Kidney (tissue), 14 donors: Measurements from ENCODE around the gene FBXL17. TPM values are rescaled to one million over a fixed set of nuclear protein-coding genes. Genes with fewer than 3 reads are reported as not detected.

Experiments
- DNase-seq, 5 donors: peaks; one replicate each; pipeline ENCODE4 v3.0.0-alpha.2; 2013 to 2020
- FAIRE-seq: peaks from 2 replicates; lab custom pipeline; 2012; peaks lifted over from hg19 to GRCh38; lab: Jason Lieb, UNC
- H3K27ac ChIP-seq, 2 donors: one replicate each; pipeline ENCODE4 v1.7.0; 2013; ENCODE audit warnings: low read depth in 2 of 2, low read length in 2 of 2, inconsistent platforms in 1 of 2
- H3K27me3 ChIP-seq: one replicate; pipeline ENCODE4 v1.7.1; 2013; ENCODE audit warnings: low read length, inconsistent platforms; ENCODE audit not compliant: control insufficient read depth, insufficient read depth
- H3K36me3 ChIP-seq, 3 donors: one replicate each; pipeline versions ENCODE4 v1.7.0 to v1.7.1; 2013; ENCODE audit warnings: low read length in 3 of 3, control low read depth in 1 of 3, inconsistent platforms in 1 of 3; ENCODE audit not compliant: insufficient read depth in 3 of 3, control insufficient read depth in 2 of 3
- H3K4me1 ChIP-seq, 3 donors: one replicate each; pipeline versions ENCODE4 v1.7.0 to v1.7.1; 2013; ENCODE audit warnings: low read length in 3 of 3, inconsistent platforms in 1 of 3, low read depth in 1 of 3; ENCODE audit not compliant: control insufficient read depth in 2 of 3, insufficient read depth in 2 of 3
- H3K4me3 ChIP-seq, 3 donors: one replicate each; pipeline versions ENCODE4 v1.7.0 to v1.8.1; 2013; ENCODE audit warnings: low read length in 3 of 3, control low read depth in 1 of 3, inconsistent platforms in 1 of 3
- H3K9ac ChIP-seq, 3 donors: one replicate each; pipeline versions ENCODE4 v1.7.0 to v1.7.1; 2013; ENCODE audit warnings: low read length in 3 of 3, control low read depth in 1 of 3, inconsistent platforms in 1 of 3
- H3K9me3 ChIP-seq, 3 donors: one replicate each; pipeline versions ENCODE4 v1.7.0 to v1.7.1; 2013; ENCODE audit warnings: low read length in 3 of 3, control low read depth in 1 of 3, inconsistent platforms in 1 of 3; ENCODE audit not compliant: control insufficient read depth in 2 of 3, insufficient read depth in 1 of 3
- CTCF ChIP-seq: IDR thresholded peaks from 3 replicates; pipeline ENCODE4 v1.5.1; 2012; ENCODE audit warnings: mild to moderate bottlenecking, moderate library complexity, borderline replicate concordance; ENCODE audit not compliant: insufficient read depth; ENCODE audit errors: extremely low read depth
- intact Hi-C: fragments of 100-400 bp; cut with DNase I; formaldehyde crosslinking; loops from one replicate; pipeline ENCODE4 v1.11.1; 2022
- polyA plus RNA-seq: library from polyadenylated mRNA; stranded (reverse); fragments of 350-450 nt; fragmentation: Illumina TruSeq; extraction: RNeasy Lipid Tissue Mini Kit (QIAGEN cat#74804); gene quantifications from one replicate; pipeline ENCODE4 v1.2.3, GENCODE V29; 2014; ENCODE audit warnings: low read depth, low replicate concordance; ENCODE audit not compliant: insufficient read depth
- total RNA-seq: library from RNA; stranded (reverse); fragmentation: NEBNext Ultra II Directional; extraction: Animal tissue kit (Norgen Biotek cat#: 25700); gene quantifications from one replicate; pipeline ENCODE4 v1.2.1, GENCODE V29; 2021
- donor health status: control.
- donor health status: control.
- donor health status: control.
- donor health status: control.
- donor health status: control.
- donor health status: DM: yes; HTN: yes; CAD: no.
- donor health status: Normal renal cell carcinoma (clear cell type).

FBXL17 gene
- total and polyA plus RNA-seq, 2 donors from 2014 or later: 11.7 to 26.5 TPM

GRCh38 chr5:108145351-108145750 lies 236.5 kb downstream of the FBXL17 start:
- FAIRE-seq: no peak
- Histone ChIP-seq H3K9me3 (no peaks in the 10 kb centered on the region), H3K27ac (no peak overlapping the region), H3K4me3 (no peak overlapping the region), H3K27me3 (no peaks in the 10 kb centered on the region), H3K9ac (no peak overlapping the region), H3K4me1 (no peaks in the 10 kb centered on the region), H3K36me3 (no peaks in the 10 kb centered on the region)
- intact Hi-C loops: no loop called here
- DNase-seq: no peak
- no peak for TF ChIP-seq CTCF

- DNase-seq (no peak), FAIRE-seq (no peak)
- Histone ChIP-seq H3K4me1 (no peaks in the 10 kb centered on the region), H3K9me3 (no peaks in the 10 kb centered on the region), H3K36me3 (no peaks in the 10 kb centered on the region), H3K27me3 (no peaks in the 10 kb centered on the region), H3K4me3 (no peak overlapping the region), H3K9ac (no peak overlapping the region), H3K27ac (no peak overlapping the region)
- intact Hi-C loops: no loop called here
- TF ChIP-seq CTCF: no peak
These were observed 237.6 kb downstream of the FBXL17 start for GRCh38 chr5:108144332-108144731.

- H3K4me3 ChIP-seq: no peak overlapping the region
- no peaks in the 10 kb centered on the region for H3K27me3 ChIP-seq
- TF ChIP-seq CTCF: no peak
- FAIRE-seq (no peak), DNase-seq (no peak)
- no peaks in the 10 kb centered on the region for H3K9me3 ChIP-seq
- intact Hi-C loops: no loop called here
- H3K9ac ChIP-seq: no peak overlapping the region
- H3K36me3 ChIP-seq: no peaks in the 10 kb centered on the region
- no peak overlapping the region for H3K27ac ChIP-seq
- H3K4me1 ChIP-seq: no peaks in the 10 kb centered on the region
These were observed 238.3 kb downstream of the FBXL17 start for GRCh38 chr5:108143581-108143980.

- Histone ChIP-seq H3K4me1 (no peaks in the 10 kb centered on the region), H3K4me3 (no peak overlapping the region), H3K36me3 (no peaks in the 10 kb centered on the region), H3K9me3 (no peaks in the 10 kb centered on the region), H3K27me3 (no peaks in the 10 kb centered on the region), H3K27ac (no peak overlapping the region), H3K9ac (no peak overlapping the region)
- intact Hi-C loops: no loop called here
- DNase-seq (no peak), FAIRE-seq (no peak)
- no peak for TF ChIP-seq CTCF
These were observed 240.2 kb downstream of the FBXL17 start for GRCh38 chr5:108141676-108142075.
